Measurements from ENCODE around the gene NXN. TPM values are rescaled to one million over a fixed set of nuclear protein-coding genes. Genes with fewer than 3 reads are reported as not detected.

NXN gene
- total RNA-seq, 1 donor = 124 TPM

GRCh38 chr17:901191-901950 lies 78.2 kb downstream of the NXN start:
- no peak for TF ChIP-seq CTCF (IDR thresholded peaks at IDR 0.05; ENCODE audit: insufficient read depth, low read depth, low read length)
- no peak overlapping the region for H3K4me3 ChIP-seq (ENCODE audit: low read depth, low read length)

GRCh38 chr17:900336-900934 lies 79.1 kb downstream of the NXN start:
- DNase-seq (ENCODE audit: low read depth) = peak; percentile 69
- TF ChIP-seq CTCF (IDR thresholded peaks at IDR 0.05; ENCODE audit: insufficient read depth, low read depth, low read length) = no peak

More at GRCh38 chr17:901191-901950, 78.2 kb downstream of the NXN start:
- DNase-seq (ENCODE audit: low read depth) = peak; percentile 97

GRCh38 chr17:897970-898619 lies 81.5 kb downstream of the NXN start:
- no peak overlapping the region for H3K4me3 ChIP-seq (ENCODE audit: low read depth, low read length)
- TF ChIP-seq CTCF (IDR thresholded peaks at IDR 0.05; ENCODE audit: insufficient read depth, low read depth, low read length) = no peak
- DNase-seq (ENCODE audit: low read depth) = no peak

More at GRCh38 chr17:900336-900934, 79.1 kb downstream of the NXN start:
- no peak overlapping the region for H3K4me3 ChIP-seq (ENCODE audit: low read depth, low read length)

GRCh38 chr17:896953-897661 lies 82.5 kb downstream of the NXN start:
- no peak for TF ChIP-seq CTCF (IDR thresholded peaks at IDR 0.05; ENCODE audit: insufficient read depth, low read depth, low read length)
- H3K4me3 ChIP-seq (ENCODE audit: low read depth, low read length) = no peak overlapping the region
- peak; percentile 87 for DNase-seq (ENCODE audit: low read depth)

- no peak for TF ChIP-seq CTCF (IDR thresholded peaks at IDR 0.05; ENCODE audit: insufficient read depth, low read depth, low read length)
- no peak overlapping the region for H3K4me3 ChIP-seq (ENCODE audit: low read depth, low read length)
- no peak for DNase-seq (ENCODE audit: low read depth)
Measured at GRCh38 chr17:896454-896853, 83.1 kb downstream of the NXN start.

- DNase-seq (ENCODE audit: low read depth) = no peak
- no peak for TF ChIP-seq CTCF (IDR thresholded peaks at IDR 0.05; ENCODE audit: insufficient read depth, low read depth, low read length)
- H3K4me3 ChIP-seq (ENCODE audit: low read depth, low read length) = no peak overlapping the region
Measured at GRCh38 chr17:892958-893357, 86.6 kb downstream of the NXN start.

Measured in fibroblast of villous mesenchyme (primary cell).